Stimulated activated CD8-positive, alpha-beta memory T cell treated with anti-CD3 and anti-CD28 coated beads, Interleukin-12 subunit alpha, Interleukin-12 subunit beta, amount 100 ng/mL, for 24 hours (primary cell): ENCODE results near the gene DVL2.
"Not testable (repeated sequence)": the region's sequence is repeated elsewhere in the genome, so short reads cannot be mapped to it uniquely, and the experiment has no call there.

Experiments used
- DNase-seq: peaks from one replicate; pipeline ENCODE4 v3.0.0-alpha.2; 2020; ENCODE audit errors: extremely low read depth

The DVL2 gene

GRCh38 chr17:7256766-7257456 is 22.6 kb upstream of the DVL2 start:
- no peak for DNase-seq

DNA sequence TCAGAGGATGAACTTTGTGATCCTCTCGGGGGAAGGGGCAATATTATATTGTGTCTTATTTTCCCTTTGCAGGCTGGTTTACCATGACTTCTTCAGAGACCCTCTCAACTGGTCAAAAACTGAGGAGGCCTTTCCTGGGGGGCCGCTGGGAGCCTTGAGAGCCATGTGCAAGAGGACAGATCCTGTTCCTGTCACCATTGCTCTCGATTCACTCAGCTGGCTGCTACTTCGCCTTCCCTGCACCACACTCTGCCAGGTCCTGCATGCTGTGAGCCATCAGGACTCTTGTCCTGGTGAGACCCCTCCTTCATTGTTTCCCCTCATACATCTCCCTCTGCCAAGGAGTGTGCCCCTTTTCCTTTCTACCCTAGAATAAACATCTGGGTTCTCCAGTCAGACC is 20.2 kb upstream of the DVL2 start:
- no peak for DNase-seq

DNA sequence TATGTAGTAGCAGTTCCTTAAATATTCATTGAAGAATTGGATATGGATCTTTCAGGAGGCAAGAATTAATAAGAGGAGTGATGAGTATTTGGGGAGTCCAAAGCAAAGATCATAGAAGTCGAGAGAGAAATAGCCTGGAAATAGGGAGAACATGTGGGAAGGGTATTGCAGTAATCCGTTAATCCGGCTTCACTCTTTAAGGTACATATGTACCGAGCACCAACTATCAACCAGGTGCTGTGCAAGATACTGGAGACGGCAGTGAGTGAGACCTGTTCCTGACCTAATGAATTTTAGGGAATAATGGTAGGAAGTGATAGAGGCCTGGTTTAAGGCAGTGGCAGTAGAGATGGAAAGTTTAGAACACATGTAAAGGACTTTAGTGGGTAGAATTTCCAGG is 18.8 kb upstream of the DVL2 start:
- no peak for DNase-seq

- DNase-seq, result peak; percentile 72
Measured at GRCh38 chr17:7252176-7253043, 18.1 kb upstream of the DVL2 start, which contains the start of gene ELP5. Gene ELP5 (plus strand): TSS chr17:7252215. CDS start chr17:7252551, 336 bp downstream.

GRCh38 chr17:7251661-7252175 is 17.4 kb upstream of the DVL2 start, which contains the start of gene CTDNEP1:
Gene CTDNEP1 (minus strand): TSS chr17:7251734. CDS start chr17:7251296, 438 bp downstream.
- DNase-seq, result peak; percentile 96

GRCh38 chr17:7250695-7251627 is 16.6 kb upstream of the DVL2 start:
- no peak for DNase-seq

- no peak for DNase-seq
Measured at GRCh38 chr17:7249830-7250229, 15.5 kb upstream of the DVL2 start.

GRCh38 chr17:7249214-7249613 is 14.9 kb upstream of the DVL2 start:
- no peak for DNase-seq

- no peak for DNase-seq
Measured at GRCh38 chr17:7248796-7249195, 14.5 kb upstream of the DVL2 start.

DNA sequence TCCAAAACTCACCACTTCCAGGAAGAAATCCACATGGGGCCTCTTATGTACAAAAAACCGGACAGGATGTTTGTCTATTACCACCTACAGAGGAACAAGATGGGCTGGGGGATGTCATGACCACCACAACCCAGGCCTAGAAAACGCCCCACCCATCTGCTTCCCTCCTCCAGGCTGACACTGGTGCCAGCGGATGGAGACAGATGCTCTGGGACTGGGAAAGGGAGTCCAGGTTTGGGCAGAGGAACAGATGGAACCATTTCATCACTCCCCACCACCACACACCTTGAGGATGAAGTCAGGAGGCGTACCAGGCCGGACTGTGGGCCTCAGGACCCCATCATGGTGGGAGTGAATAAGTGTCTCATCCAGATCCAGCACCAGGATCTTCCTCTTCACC is 12.5 kb upstream of the DVL2 start:
- DNase-seq, result no peak

GRCh38 chr17:7243838-7244237 is 9.5 kb upstream of the DVL2 start:
- DNase-seq, result not testable (repeated sequence)

DNA sequence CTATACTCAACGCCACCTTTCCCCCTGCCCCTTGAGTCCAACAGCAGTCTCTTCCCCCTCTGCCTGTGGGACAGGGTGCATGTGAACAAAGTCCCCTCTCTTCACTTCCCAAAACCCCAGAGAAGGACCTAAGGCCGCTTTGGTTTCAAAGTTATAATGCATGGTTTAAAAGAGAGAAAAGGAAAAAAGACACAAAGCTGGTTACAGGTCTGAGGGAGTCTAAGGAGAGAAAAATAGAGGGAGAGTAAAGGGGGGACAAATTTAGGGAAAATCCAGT is 9.1 kb upstream of the DVL2 start:
- no peak for DNase-seq

- peak; percentile 86 for DNase-seq
Measured at GRCh38 chr17:7242717-7243452, 8.6 kb upstream of the DVL2 start.

GRCh38 chr17:7241783-7242716 is 7.7 kb upstream of the DVL2 start, which contains the start of gene GABARAP:
Gene GABARAP (minus strand): TSS chr17:7242449. CDS start chr17:7242330, 119 bp downstream.
- DNase-seq, result peak; percentile 76

GRCh38 chr17:7241090-7241733 is 6.9 kb upstream of the DVL2 start:
- DNase-seq, result no peak

GRCh38 chr17:7240375-7240774 is 6.1 kb upstream of the DVL2 start:
- no peak for DNase-seq

DNA sequence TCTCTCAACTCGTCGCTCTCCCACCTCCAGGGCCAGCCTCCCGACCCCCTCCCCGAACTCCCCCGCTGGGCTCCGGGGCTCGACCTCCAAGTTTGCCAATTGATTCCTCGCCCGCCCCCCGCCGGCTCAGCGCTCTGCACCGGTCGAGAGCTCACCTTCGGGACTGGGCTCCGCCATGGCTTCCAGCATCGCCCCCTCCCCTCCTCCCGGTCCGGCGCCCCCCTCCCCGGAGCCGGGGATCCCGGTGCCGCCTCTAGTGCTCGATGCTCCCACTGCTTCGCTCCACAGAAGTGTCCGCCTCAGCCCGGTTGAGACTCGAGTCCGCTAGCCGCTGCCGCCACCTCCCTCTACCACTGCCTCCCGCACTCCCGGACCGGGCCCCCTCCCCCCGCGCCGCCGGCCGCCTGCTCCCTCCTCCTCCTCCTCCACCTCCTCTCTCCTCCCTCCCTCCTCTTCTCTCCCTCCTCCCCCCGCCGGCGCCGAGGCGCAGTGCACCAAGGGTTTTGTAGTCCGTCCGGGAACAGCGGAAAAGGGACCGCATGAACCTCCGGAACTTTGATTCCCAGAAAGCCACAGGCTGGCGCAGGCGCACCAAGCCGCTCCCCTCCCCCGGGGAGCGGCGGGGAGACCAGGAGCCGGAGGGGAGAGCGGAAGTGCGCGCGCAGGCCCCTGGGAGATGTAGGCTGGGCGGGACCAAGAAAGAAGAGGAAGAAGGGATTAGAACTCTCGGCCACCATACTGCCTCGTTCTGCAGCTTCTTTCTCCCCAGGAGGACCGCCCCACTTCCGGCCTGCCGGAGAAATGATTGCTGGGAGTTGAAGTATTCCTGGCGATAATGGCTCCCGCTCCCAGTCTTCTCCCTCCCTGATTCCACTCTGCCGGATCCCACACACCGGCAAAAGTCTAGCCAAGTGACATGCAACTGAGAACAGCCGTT is 5.0 kb upstream of the DVL2 start, which contains the start of gene PHF23:
TSS of gene PHF23 (minus strand) at position 367 of the 937 bp plus-strand sequence. CDS start at position 189, 178 bp downstream.
- peak; percentile 96 for DNase-seq
